ENCODE results near the gene DAND5. TPM values are rescaled to one million over a fixed set of nuclear protein-coding genes. Genes with fewer than 3 reads are reported as not detected.
A peak's percentile ranks its signal among the peaks of the same experiment; 100 is the strongest.

The DAND5 gene
- total and polyA plus RNA-seq, 2 of the 13 experiments (the other 11 are each of a cell fraction or from before 2014, with no cell fraction given): 0.04 TPM; not detected in 1

GRCh38 chr19:12933287-12934072, 35.9 kb upstream of the DAND5 start, which contains the start of gene FARSA (continued):
- no peak for TF ChIP-seq KIAA2018 (CRISPR knock-in tag; IDR thresholded peaks at IDR 0.05; ENCODE audit: borderline replicate concordance)
- peak; percentile 89; the same call in 1 of the 2 replicates for TF ChIP-seq ZNF83 (CRISPR knock-in tag; IDR thresholded peaks at IDR 0.05; ENCODE audit: borderline replicate concordance)
- peak; percentile 69 for TF ChIP-seq XRCC5 (optimal IDR thresholded peaks at IDR 0.05; ENCODE audit: low read length)
- no peak for TF ChIP-seq STAG1 (CRISPR knock-in tag; IDR thresholded peaks at IDR 0.05)
- no peak for TF ChIP-seq ZNF670 (CRISPR knock-in tag; IDR thresholded peaks at IDR 0.05; ENCODE audit: borderline replicate concordance)
- 0 out of 2 replicates have a peak, but pooled peaks have one; percentile 54 for TF ChIP-seq ZBTB21 (CRISPR knock-in tag; IDR thresholded peaks at IDR 0.05)
- TF ChIP-seq, protein P1, sequence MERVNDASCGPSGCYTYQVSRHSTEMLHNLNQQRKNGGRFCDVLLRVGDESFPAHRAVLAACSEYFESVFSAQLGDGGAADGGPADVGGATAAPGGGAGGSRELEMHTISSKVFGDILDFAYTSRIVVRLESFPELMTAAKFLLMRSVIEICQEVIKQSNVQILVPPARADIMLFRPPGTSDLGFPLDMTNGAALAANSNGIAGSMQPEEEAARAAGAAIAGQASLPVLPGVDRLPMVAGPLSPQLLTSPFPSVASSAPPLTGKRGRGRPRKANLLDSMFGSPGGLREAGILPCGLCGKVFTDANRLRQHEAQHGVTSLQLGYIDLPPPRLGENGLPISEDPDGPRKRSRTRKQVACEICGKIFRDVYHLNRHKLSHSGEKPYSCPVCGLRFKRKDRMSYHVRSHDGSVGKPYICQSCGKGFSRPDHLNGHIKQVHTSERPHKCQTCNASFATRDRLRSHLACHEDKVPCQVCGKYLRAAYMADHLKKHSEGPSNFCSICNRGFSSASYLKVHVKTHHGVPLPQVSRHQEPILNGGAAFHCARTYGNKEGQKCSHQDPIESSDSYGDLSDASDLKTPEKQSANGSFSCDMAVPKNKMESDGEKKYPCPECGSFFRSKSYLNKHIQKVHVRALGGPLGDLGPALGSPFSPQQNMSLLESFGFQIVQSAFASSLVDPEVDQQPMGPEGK (CRISPR knock-in tag; IDR thresholded peaks at IDR 0.05): peak; percentile 56
- TF ChIP-seq, protein P2, sequence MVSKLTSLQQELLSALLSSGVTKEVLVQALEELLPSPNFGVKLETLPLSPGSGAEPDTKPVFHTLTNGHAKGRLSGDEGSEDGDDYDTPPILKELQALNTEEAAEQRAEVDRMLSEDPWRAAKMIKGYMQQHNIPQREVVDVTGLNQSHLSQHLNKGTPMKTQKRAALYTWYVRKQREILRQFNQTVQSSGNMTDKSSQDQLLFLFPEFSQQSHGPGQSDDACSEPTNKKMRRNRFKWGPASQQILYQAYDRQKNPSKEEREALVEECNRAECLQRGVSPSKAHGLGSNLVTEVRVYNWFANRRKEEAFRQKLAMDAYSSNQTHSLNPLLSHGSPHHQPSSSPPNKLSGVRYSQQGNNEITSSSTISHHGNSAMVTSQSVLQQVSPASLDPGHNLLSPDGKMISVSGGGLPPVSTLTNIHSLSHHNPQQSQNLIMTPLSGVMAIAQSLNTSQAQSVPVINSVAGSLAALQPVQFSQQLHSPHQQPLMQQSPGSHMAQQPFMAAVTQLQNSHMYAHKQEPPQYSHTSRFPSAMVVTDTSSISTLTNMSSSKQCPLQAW (CRISPR knock-in tag; IDR thresholded peaks at IDR 0.05): peak; percentile 66; the same call in 1 of the 2 replicates
- TF ChIP-seq ZNF263 (CRISPR knock-in tag; IDR thresholded peaks at IDR 0.05): no peak
- TF ChIP-seq, protein P3, sequence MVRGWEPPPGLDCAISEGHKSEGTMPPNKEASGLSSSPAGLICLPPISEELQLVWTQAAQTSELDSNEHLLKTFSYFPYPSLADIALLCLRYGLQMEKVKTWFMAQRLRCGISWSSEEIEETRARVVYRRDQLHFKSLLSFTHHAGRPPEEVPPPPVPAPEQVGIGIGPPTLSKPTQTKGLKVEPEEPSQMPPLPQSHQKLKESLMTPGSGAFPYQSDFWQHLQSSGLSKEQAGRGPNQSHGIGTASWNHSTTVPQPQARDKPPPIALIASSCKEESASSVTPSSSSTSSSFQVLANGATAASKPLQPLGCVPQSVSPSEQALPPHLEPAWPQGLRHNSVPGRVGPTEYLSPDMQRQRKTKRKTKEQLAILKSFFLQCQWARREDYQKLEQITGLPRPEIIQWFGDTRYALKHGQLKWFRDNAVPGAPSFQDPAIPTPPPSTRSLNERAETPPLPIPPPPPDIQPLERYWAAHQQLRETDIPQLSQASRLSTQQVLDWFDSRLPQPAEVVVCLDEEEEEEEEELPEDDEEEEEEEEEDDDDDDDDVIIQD (CRISPR knock-in tag; IDR thresholded peaks at IDR 0.05; ENCODE audit: low read depth): 0 out of 2 replicates have a peak, but pooled peaks have one; percentile 9
- no peak for TF ChIP-seq ZNF749 (CRISPR knock-in tag; IDR thresholded peaks at IDR 0.05; ENCODE audit: borderline replicate concordance)
- peak; percentile 96 for TF ChIP-seq MTERF4 (CRISPR knock-in tag; IDR thresholded peaks at IDR 0.05)
- peak; percentile 62 for TF ChIP-seq NFYC (CRISPR knock-in tag; IDR thresholded peaks at IDR 0.05)

Data from HepG2 (cell line).